Lung microvascular endothelial cell (primary cell): ENCODE measurements around the gene ID1. TPM values are rescaled to one million over a fixed set of nuclear protein-coding genes. Genes with fewer than 3 reads are reported as not detected.
A peak's percentile ranks its signal among the peaks of the same experiment; 100 is the strongest.
"Not testable (repeated sequence)": the region's sequence is repeated elsewhere in the genome, so short reads cannot be mapped to it uniquely, and the experiment has no call there.

Source experiments
- DNase-seq, 2 donors: peaks; one replicate each; pipeline versions ENCODE4 v3.0.0 to v3.0.0-alpha.2; 2010; ENCODE audit warnings: low read depth in 2 of 2
- total RNA-seq: library from RNA; depleted of rRNA; stranded (reverse); fragments of >200 nt; gene quantifications from 2 replicates; pipeline ENCODE4 v1.2.1, GENCODE V29; 2014

ID1 gene
- total RNA-seq, 1 donor from 2014 or later: 838 TPM

DNA sequence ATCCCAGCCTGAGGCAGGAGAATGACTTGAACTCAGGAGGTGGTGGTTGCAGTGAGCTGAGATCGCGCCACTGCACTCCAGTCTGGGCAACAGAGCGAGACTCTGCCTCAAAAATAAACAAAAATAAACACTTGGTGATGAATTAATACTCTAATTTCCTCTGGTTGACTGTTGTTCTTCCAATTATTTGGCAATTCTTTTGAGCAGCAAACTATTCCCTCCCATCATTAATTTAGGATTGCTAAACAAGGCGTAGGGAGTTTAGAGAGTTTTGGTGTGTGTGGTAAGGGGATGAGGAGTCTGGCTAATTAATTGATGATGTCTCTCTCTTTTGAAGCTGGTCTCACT is 2.7 kb upstream of the ID1 start:
- DNase-seq: no peak

DNA sequence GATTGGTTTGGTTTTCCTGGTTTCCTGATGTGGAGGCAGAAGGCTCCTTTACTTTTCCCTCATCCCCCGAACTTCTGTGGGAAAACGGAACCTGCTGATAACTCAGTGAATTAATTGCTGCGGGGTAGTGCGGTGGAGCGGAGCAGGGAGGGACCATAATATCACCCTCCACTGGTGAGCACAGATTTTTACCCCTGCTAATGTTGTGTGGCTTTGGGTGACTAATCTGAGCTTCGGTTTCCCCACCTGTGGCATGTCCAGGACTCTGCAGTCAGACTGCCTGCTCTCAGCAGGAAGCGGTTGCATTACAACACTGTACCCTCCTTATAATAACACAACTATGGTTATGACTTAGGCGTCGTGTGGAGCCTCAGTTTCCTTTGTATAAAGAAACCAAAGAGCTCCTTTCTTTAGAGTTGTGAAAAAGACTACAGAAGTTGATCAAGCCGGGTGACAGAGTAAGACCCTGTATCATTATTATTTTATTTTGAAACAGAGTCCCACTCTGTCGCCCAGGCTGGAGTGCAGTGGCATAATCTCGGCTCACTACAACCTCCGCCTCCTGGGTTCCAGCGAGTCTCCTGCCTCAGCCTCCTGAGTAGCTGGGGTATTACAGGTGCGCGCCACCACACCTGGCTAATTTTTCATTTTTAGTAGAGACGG is 2.2 kb upstream of the ID1 start:
- peak; percentile 74 to 77 for DNase-seq

DNA sequence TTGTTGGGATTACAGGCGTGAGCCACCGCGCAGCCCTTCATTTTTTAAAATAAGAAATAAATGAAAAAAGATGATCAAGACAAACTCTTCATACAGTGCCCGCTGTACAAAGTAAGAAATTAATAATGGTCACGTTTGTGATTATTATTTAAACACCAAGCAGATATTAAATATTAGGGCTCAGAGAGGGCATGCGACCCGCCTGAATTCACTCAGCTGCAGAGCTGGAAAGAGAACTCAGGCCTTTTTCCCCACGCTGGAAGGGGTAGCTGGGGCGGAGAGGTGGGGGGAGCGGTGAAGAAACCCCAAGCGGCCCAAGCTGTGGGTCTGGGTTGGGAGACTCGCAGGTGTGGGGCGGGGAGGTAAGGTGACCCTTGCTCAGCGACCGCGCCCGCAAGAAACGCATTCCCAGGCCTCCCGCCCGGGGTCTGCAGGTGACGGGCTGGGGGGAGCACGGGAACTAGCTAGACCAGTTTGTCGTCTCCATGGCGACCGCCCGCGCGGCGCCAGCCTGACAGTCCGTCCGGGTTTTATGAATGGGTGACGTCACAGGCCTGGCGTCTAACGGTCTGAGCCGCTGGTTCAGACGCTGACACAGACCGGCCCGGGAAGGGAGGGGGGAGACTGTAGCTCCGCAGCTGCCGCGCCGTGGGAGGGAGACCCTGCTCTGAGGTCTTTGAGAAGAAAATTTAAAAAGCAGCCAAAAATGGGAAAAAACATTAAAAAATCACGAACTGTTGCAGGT is 1.1 kb upstream of the ID1 start:
- peak; percentile 98 to 100 for DNase-seq

DNA sequence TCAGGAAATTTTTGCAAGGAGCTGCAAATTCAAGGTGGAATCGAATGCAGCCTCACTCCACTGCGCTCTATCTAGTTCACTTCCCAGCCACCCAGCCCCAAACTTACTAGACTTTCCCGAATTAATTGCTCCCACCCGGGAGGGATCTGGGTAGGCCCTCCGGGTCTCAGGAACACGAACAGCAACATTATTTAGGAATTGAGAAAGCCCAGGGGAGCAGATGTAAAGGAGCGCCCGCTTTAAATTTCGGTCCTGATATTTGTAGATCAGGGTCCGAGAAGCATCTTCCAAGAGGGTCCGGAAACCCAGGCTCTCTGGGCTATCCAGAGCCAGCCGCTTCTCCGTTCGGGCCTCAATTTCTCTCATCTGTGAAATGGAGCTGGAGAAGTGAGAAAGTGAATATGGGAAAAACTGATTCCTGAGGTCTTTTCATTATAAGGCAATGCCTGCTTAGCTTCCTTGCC is 490 bp upstream of the ID1 start:
- no peak for DNase-seq

DNA sequence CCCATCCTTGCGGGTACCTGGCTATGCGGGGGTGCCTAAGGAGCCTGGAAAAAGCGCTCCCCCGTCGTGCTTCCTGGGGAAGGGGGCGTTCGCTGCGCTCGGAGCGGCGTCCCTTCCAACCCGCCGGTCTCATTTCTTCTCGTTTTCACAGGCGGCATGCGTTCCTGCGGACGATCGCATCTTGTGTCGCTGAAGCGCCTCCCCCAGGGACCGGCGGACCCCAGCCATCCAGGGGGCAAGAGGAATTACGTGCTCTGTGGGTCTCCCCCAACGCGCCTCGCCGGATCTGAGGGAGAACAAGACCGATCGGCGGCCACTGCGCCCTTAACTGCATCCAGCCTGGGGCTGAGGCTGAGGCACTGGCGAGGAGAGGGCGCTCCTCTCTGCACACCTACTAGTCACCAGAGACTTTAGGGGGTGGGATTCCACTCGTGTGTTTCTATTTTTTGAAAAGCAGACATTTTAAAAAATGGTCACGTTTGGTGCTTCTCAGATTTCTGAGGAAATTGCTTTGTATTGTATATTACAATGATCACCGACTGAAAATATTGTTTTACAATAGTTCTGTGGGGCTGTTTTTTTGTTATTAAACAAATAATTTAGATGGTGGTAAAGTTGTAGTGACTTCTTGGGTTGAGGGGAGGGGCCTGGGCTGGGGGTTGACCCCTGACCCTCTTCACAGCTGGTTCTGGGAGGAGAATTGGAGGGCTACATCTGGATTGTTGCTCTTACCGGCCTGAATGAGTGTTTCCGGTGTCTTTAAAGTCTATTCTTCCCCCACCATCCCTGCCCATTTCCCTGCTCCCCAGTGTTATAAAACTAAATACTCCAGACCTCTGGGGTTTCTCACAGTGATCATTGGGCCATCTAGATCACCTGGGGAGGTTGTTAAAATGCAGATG is 1.1 kb downstream of the ID1 start:
- peak; percentile 41 to 48 for DNase-seq

DNA sequence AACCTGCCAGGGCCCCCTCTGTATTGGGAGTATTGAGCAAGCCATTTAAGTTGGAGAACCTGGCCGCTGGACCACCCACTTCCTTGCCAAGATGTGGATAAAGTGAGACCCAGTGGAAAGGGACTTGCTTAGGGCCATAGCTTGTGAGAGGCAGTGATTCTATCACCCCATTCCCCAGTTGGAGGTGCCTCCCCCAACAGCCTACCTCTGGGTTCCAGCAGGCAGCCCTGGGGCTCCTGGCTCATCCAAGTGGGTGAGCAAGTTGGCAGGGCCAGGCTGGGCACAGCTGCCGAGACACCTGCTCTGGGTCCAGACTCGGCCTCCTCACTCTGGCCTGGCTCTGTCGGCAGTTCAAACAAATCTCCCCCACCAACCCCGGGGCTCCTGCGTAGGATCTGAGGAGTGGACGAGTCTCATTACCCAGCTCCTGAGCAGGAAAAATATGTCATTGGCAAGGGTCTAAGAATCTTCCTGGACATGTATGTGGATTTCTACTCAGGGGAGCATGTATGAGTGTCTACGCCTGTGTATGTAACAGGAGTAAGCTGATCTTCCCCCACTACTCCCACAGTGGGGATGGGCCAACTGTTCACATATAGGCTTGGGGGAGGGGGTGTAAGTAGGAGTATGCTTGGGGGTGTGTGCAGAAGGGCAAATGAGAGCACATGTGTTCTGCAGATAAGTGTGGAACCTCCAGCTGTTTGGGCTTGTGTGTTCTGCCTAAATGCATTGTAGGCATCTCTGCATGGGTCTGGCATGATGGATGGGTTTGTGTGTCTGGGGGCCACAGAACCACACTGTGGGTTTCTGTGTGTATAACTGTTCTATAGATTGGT is 1.9 kb downstream of the ID1 start:
- DNase-seq: peak; percentile 64 to 94

DNA sequence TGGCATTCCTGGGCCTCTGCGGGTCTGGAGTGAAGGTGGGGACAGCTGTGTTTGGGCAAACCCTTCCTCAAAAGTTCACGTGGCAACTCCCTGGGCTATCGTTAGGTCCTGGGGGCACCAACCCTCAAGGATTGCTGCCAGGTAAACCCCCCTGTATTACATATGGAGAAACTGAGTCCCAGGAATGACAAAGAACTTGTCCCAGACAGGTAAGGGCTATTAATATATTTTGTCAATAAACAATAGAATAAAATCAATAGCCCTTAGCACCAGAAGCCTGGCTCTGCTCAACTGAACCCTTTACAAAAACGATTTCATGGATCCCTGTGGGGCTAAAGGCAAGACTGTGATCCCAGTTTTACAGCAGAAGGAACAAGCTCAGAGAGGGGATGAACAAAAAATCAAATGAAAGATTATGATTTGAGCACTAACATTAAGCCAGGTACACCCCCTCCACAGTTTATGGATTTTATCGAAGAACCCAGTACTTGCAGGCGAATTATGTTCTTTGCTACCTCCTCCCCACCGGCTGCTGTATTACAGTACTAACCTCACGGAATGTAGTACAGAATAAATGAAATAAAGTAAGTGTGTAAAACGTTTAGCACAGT is 2.7 kb downstream of the ID1 start:
- no peak for DNase-seq

DNA sequence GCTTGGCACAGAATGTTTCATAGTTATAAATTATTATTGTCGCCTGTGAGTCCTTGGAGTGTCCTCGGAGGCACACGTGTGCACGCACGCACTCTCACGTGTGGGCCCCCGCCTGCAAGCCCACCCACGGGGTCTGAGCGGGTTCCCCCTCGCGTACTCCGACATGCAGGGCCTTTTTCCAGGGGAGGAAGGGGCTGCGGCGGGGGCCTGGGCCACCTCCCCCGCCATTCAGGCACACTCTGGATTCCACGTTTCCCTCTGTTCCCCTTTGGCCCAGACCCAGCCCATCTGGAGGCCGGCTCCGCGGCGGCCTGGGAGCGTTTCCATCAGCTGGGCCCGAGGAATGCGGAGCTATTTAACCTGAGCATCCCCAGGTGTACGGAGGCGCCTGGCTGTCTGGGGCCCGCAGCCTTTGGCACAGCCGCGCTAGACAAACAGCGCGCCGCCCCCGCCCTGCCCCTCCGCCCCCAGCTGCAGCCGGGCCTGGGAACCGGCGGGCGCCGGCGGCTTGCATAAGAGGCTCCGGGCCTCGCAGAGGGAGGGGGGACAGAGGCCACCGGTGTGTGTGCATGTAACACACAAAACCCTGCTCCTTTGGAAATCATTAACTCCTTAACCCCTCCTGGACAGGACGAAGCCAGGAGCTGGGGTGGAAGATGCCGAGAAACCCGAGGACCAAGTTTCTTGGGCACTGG is 3.3 kb downstream of the ID1 start:
- peak; percentile 79 to 99 for DNase-seq

DNA sequence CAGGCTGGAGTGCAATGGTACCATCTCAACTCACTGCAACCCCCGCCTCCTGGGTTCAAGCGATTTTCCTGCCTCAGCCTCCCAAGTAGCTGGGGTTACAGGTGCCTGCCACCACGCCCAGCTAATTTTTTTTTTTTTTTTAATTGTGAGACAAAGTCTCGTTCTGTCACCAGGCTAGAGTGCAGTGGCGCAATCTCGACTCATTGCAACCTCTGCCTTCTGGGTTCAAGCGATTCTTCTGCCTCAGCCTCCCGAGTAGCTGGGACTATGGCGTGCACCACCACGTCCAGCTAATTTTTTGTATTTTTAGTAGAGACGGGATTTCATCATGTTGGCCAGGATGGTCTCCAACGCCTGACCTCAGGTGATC is 7.2 kb downstream of the ID1 start:
- not testable (repeated sequence) for DNase-seq

DNA sequence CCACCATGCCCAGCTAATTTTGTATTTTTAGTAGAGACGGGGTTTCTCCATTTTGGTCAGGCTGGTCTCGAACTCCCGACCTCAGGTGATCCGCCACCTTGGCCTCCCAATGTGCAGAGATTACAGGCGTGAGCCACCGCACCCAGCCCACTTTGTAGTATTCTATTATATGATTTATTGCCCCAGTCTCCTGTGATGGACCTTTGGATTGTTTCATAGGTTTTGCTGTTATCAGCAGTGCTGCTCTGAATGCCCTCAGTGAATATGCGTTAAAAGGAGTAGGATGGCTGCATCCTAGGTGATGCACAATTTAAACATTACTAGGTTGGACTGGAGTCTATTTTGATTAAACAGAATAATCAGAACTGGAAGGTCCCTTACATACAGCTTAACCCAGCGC is 10.3 kb downstream of the ID1 start:
- no peak for DNase-seq

DNA sequence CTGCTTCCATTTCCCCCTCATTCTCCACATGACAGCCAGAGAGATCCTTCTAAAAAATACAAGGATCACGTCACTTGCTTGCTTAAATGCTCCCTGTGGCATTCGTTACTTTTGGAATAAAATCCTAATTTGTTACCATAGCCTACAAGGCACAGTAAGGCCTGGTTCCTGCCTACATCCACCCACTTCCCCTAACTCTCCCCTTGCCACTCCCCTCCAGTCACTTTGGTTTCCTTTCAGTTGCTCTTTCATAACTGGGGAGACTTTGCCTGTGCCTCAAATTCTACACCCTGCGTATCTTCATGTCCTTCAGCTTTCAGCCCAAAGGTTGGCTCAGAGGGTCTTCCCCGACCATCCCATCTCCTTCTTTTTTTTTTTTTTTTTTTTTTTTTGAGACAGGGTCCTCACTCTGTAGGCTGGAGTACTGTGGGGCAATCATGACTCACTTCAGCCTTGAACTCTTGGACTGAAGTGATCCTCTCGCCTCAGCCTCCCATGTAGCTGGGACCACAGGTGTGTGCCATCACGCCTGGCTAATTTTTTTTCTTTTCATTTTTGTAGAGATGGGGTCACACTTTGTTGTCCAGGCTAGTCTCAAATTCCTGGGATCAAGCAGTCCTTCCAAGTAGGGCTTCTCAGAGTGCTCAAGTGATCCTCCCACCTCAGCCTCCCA is 12.5 kb downstream of the ID1 start:
- DNase-seq: no peak

DNA sequence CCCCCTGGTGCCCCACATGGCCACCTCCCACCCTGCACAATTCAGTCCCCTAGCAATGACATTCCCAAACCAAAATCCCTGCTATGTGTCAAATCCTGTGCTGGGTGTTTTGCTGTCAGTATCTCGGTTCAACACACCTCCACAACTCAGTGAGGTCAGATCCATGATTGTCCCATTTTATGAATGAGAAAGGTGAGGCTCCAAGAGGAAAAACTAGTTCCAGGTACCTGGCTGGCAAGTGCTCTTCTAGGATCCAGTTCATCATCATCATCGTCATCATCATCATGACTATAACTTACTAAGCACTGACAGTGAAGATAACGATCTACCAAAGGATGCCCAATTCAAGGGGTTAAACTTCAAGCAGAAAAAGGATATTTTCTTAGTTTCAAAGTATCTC is 15.2 kb downstream of the ID1 start:
- DNase-seq: no peak

DNA sequence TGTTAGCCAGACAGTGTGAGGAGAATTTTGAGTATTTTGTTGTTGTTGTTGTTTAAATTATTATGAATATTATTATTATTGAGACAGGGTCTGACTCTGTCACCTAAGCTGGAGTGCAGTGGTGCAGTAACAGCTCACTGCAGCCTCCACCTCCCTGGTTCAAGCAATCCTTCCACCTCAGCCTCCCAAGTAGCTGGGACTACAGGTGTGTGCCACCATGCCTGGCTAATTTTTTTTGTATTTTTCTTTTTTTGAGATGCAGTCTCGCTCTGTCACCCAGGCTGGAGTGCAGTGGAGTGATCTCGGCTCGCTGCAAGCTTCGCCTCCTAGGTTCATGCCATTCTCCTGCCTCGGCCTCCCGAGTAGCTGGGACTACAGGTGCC is 18.0 kb downstream of the ID1 start:
- not testable (repeated sequence) for DNase-seq

DNA sequence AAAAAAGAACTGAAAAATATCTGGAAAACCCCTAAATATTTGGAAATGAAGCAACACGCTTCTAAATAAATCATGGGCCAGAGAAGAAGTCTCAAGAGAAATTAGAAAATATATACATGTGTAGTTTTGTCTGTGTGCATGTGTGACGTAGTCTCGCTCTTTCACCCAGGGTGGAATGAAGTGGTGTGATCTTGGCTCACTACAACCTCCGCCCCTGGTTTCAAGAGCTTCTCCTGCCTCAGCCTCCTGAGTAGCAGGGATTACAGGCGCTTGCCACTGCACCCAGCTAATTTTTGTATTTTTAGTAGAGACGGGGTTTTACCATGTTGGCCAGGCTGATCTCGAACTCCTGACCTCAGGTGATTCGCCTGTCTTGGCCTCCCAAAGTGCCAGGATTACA is 21.4 kb downstream of the ID1 start:
- not testable (repeated sequence) for DNase-seq

DNA sequence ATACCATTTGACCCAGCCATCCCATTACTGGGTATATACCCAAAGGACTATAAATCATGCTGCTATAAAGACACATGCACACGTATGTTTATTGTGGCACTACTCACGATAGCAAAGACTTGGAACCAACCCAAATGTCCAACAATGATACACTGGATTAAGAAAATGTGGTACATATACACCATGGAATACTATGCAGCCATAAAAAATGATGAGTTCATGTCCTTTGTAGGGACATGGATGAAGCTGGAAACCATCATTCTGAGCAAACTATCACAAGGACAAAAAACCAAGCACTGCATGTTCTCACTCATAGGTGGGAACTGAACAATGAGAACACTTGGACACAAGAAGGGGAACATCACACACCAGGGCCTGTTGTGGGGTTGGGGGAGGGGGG is 23.0 kb downstream of the ID1 start:
- not testable (repeated sequence) for DNase-seq

DNA sequence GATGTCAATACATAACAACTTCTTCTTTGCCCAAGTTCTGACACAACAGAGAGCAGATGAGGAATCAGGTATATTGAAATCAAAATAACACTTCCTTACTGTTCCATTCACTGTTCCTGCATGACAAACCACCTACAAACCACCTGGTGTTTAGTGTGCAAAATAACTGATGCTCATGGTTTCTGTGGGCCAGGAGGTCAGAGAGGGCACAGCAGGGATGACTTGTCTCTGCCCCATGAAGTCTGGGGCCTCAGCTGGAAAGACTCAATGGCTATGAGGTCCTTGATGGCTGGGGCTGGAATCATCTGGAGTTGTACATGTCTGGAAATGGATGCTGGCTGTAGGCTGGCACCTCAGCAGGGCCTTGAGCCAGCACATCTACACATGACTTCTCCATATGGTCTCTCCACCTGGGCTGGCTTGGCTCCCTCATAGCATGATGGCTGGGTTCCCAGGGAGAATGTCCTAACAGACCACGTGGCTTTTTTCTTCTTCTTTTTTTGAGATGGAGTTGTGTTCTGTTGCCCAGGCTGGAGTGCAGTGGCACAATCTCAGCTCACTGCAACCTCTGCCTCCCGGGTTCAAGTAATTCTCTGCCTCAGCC is 25.2 kb downstream of the ID1 start:
- DNase-seq: no peak

DNA sequence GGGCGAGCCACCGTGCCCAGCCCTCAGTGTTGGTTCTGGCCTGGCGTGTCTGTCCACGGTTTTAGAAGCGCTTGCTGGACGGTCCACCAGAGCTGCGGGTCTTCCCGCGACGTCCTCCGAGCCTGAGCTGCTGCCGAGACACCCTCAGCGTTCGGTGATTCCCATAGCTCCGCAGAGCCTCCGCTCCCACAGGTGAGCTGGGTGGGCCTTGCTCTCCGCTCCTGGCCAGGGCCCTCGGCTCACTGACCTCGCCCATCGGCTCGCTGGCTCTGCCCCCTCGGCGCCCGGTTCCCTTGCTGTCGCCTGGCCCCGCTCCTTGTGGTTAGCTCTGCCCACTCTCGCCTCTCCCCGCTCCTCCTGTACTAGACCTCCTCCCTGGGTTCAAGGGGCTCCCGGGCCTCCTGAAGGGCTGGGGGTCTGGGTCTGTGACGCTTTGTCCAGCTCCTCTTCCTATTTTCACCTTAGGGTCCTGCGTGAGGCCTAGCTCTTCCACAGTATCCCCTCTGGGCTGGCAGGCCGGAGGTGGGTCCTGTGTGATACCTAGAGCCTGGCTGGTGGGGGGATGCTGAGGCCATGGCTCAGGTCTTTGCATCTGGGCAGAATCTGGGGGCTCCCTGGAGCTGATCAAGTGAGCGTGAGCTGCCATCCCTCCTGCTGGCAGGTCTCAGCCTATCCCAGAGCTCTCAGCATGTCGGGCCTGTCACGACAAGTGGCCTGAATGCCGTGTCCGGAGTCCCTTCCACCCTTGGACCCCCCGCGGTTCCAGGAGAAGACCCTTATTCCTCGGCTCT is 27.7 kb downstream of the ID1 start:
- DNase-seq: no peak

DNA sequence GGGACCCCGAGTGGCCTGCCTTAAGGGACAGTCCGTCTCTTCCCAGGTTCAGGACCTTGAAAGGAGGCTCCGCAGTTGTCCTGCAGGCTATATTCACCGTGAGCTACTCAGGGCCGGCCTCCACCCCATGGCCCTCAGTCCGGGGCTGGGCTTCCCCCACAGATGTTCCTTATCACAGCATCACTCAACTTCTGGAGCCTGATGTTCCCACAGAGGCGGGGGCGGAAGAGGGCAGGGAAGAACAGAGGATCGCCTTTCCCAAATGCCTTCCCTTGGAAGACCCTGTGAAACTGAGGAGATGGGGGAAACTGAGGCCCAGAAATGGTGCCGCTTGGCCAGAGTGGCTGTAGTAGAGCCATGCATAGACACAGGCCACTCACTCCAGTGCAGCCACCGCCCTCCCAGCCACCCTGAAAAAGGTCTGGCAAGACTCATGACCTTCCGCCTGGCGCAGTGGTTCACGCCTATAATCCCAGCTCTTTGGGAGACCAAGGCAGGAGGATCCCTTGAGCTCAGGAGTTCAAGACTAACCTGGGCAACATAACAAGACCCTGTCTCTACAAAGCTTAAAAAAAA is 28.3 kb downstream of the ID1 start:
- no peak for DNase-seq
